Ishikawa (cell line): ENCODE data around the gene AKT1.

Source experiments
- CEBPB ChIP-seq: IDR thresholded peaks from 2 replicates; pipeline ENCODE4 v1.6.1; 2012
- CREB1 ChIP-seq: IDR thresholded peaks from 2 replicates; pipeline ENCODE4 v1.6.1; 2012; ENCODE audit warnings: low read depth
- EGR1 ChIP-seq: IDR thresholded peaks from 2 replicates; pipeline ENCODE4 v1.6.1; 2012
- EP300 ChIP-seq: IDR thresholded peaks from 2 replicates; pipeline ENCODE4 v1.6.1; 2012; ENCODE audit warnings: borderline replicate concordance
- FOXM1 ChIP-seq: IDR thresholded peaks from 2 replicates; pipeline ENCODE4 v1.6.1; 2012; ENCODE audit warnings: low read depth, borderline replicate concordance
- MAX ChIP-seq: IDR thresholded peaks from 2 replicates; pipeline ENCODE4 v1.6.1; 2012
- NFIC ChIP-seq: IDR thresholded peaks from 2 replicates; pipeline ENCODE4 v1.6.1; 2012
- RAD21 ChIP-seq: IDR thresholded peaks from 2 replicates; pipeline ENCODE4 v1.6.1; 2012; ENCODE audit warnings: low read depth
- REST ChIP-seq: IDR thresholded peaks from 2 replicates; pipeline ENCODE4 v1.6.1; 2012; ENCODE audit warnings: low read depth, mild to moderate bottlenecking
- TAF1 ChIP-seq: IDR thresholded peaks from 2 replicates; pipeline ENCODE4 v1.6.1; 2012; ENCODE audit warnings: low read depth, mild to moderate bottlenecking
- TCF12 ChIP-seq: IDR thresholded peaks from 2 replicates; pipeline ENCODE4 v1.6.1; 2012; ENCODE audit warnings: low read depth
- TEAD4 ChIP-seq: IDR thresholded peaks from 2 replicates; pipeline ENCODE4 v1.6.1; 2012
- USF1 ChIP-seq: IDR thresholded peaks from 2 replicates; pipeline ENCODE4 v1.6.1; 2012
- YY1 ChIP-seq: IDR thresholded peaks from 2 replicates; pipeline ENCODE4 v1.6.1; 2012; ENCODE audit warnings: low read depth
- ZBTB7A ChIP-seq: IDR thresholded peaks from 2 replicates; pipeline ENCODE4 v1.6.1; 2012; ENCODE audit warnings: low read depth

Gene AKT1

GRCh38 chr14:104803280-104803911, 7.8 kb upstream of the AKT1 start:
- TF ChIP-seq YY1, result no peak
- no peak for TF ChIP-seq CREB1
- TF ChIP-seq TCF12, result no peak
- TF ChIP-seq TEAD4, result no peak
- TF ChIP-seq MAX, result no peak
- no peak for TF ChIP-seq ZBTB7A
- no peak for TF ChIP-seq CEBPB
- no peak for TF ChIP-seq FOXM1
- no peak for TF ChIP-seq USF1
- TF ChIP-seq EP300, result no peak
- TF ChIP-seq EGR1, result no peak
- TF ChIP-seq RAD21, result no peak
- no peak for TF ChIP-seq NFIC
- no peak for TF ChIP-seq TAF1

GRCh38 chr14:104802394-104803184, 7.0 kb upstream of the AKT1 start:
- TF ChIP-seq ZBTB7A (no peak), FOXM1 (no peak), CREB1 (no peak), MAX (no peak; the same call in 1 of the 2 replicates), CEBPB (no peak), EP300 (peak; percentile 53; the same call in 1 of the 2 replicates), RAD21 (no peak), NFIC (peak; percentile 77), TEAD4 (no peak), YY1 (no peak), REST (no peak), EGR1 (no peak), USF1 (no peak), TCF12 (peak; percentile 76), TAF1 (no peak)

- no peak for TF ChIP-seq TEAD4
- no peak for TF ChIP-seq TAF1
- no peak for TF ChIP-seq CREB1
- TF ChIP-seq RAD21, result no peak
- no peak for TF ChIP-seq USF1
- TF ChIP-seq EP300, result no peak
- no peak for TF ChIP-seq FOXM1
- no peak for TF ChIP-seq EGR1
- no peak for TF ChIP-seq CEBPB
- no peak for TF ChIP-seq TCF12
- no peak for TF ChIP-seq ZBTB7A
- no peak for TF ChIP-seq REST
- no peak for TF ChIP-seq MAX
- no peak for TF ChIP-seq YY1
These were observed 6.2 kb upstream of the AKT1 start for GRCh38 chr14:104801520-104802393.
